ENCODE measurements around the gene TGM2. TPM values are rescaled to one million over a fixed set of nuclear protein-coding genes. Genes with fewer than 3 reads are reported as not detected.

TGM2 gene
- polyA plus RNA-seq, 1 donor (not counting 4 experiments of a cell fraction or from before 2014, with no cell fraction given): 18.7 TPM

DNA sequence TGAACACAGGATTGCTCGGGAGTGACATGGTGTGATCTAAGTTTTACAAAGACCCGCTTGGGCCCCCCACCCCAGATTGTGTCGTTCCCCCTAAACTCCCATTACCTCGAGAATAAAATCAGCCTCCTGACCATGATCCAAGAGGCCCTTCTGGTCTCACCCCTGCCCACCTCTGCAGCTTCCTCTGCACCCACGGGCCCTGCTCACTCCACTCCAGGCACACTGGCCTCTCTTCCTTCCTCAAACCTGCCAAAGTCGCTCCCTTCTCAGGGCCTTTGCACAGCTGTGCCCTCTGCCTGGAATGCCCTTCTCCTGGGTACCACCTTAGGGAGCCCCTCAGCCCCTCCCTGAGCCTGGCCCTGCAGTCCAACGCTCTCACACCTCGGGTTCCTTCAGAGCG lies 17.9 kb downstream of the TGM2 start:
- dilution Hi-C loops (cut with MboI; ENCODE audit: extremely low pct_ligation_motif_present, low sequenced_read_pairs): no loop called here
- H3K79me2 ChIP-seq (ENCODE audit: control insufficient read depth, insufficient read depth, low read length): no peaks in the 10 kb centered on the region
- H3K9me1 ChIP-seq (ENCODE audit: control insufficient read depth, extremely low read depth, insufficient read depth, low read length): no peaks in the 10 kb centered on the region
- no peaks in the 10 kb centered on the region for H4K20me1 ChIP-seq (ENCODE audit: control insufficient read depth, extremely low read depth, insufficient read depth, low read length)
- no peak for FAIRE-seq
- no peak overlapping the region for H3K4me2 ChIP-seq (ENCODE audit: control insufficient read depth, extremely low read depth, insufficient read depth, low read depth, low read length)
- no peak for TF ChIP-seq EZH2 (IDR thresholded peaks at IDR 0.05; ENCODE audit: low read length)
- TF ChIP-seq CTCF (optimal IDR thresholded peaks at IDR 0.05 in 1 of 3, IDR thresholded peaks at IDR 0.05 in 1 of 3, conservative IDR thresholded peaks at IDR 0.05 in 1 of 3; ENCODE audit: extremely low read depth in 1 of 3, insufficient read depth in 2 of 3, low read length in 3 of 3): no peak
- H3K9me3 ChIP-seq (ENCODE audit: control insufficient read depth, low read depth, low read length): no peaks in the 10 kb centered on the region
- H3K9ac ChIP-seq (ENCODE audit: control insufficient read depth, extremely low read depth, insufficient read depth, low read length): no peak overlapping the region
- H3K27me3 ChIP-seq (ENCODE audit: control insufficient read depth, extremely low read depth, insufficient read depth, low read length): no peaks in the 10 kb centered on the region
- H3K27ac ChIP-seq (ENCODE audit: control insufficient read depth, insufficient read depth, low read length): no peak overlapping the region
- no peak overlapping the region for H3K4me3 ChIP-seq (ENCODE audit: control insufficient read depth in 2 of 3, extremely low read depth in 1 of 3, insufficient read depth in 2 of 3, low read depth in 1 of 3, low read length in 3 of 3)
- H2AFZ ChIP-seq (ENCODE audit: control insufficient read depth, low read length): no peak overlapping the region
- H3K4me1 ChIP-seq (ENCODE audit: control insufficient read depth, extremely low read depth, insufficient read depth, low read length): peaks cover 20% of the 10 kb centered on the region
- H3K36me3 ChIP-seq (ENCODE audit: control insufficient read depth in 2 of 2, extremely low read depth in 1 of 2, insufficient read depth in 2 of 2, low read length in 2 of 2): no peaks in the 10 kb centered on the region
- DNase-seq (ENCODE audit: low read depth, low spot score): no peak

- dilution Hi-C loops (cut with MboI; ENCODE audit: extremely low pct_ligation_motif_present, low sequenced_read_pairs): no loop called here
- no peaks in the 10 kb centered on the region for H3K27me3 ChIP-seq (ENCODE audit: control insufficient read depth, extremely low read depth, insufficient read depth, low read length)
- H3K36me3 ChIP-seq (ENCODE audit: control insufficient read depth in 2 of 2, extremely low read depth in 1 of 2, insufficient read depth in 2 of 2, low read length in 2 of 2): peaks cover 0 to 2% of the 10 kb centered on the region in 2 experiments
- no peak overlapping the region for H3K27ac ChIP-seq (ENCODE audit: control insufficient read depth, insufficient read depth, low read length)
- H3K79me2 ChIP-seq (ENCODE audit: control insufficient read depth, insufficient read depth, low read length): no peaks in the 10 kb centered on the region
- H3K9ac ChIP-seq (ENCODE audit: control insufficient read depth, extremely low read depth, insufficient read depth, low read length): no peak overlapping the region
- H2AFZ ChIP-seq (ENCODE audit: control insufficient read depth, low read length): no peak overlapping the region
- TF ChIP-seq EZH2 (IDR thresholded peaks at IDR 0.05; ENCODE audit: low read length) (no peak), CTCF (optimal IDR thresholded peaks at IDR 0.05 in 1 of 3, IDR thresholded peaks at IDR 0.05 in 1 of 3, conservative IDR thresholded peaks at IDR 0.05 in 1 of 3; ENCODE audit: extremely low read depth in 1 of 3, insufficient read depth in 2 of 3, low read length in 3 of 3) (no peak)
- H3K4me1 ChIP-seq (ENCODE audit: control insufficient read depth, extremely low read depth, insufficient read depth, low read length): peaks cover 20% of the 10 kb centered on the region
- H3K4me3 ChIP-seq (ENCODE audit: control insufficient read depth in 2 of 3, extremely low read depth in 1 of 3, insufficient read depth in 2 of 3, low read depth in 1 of 3, low read length in 3 of 3): no peak overlapping the region
- no peak overlapping the region for H3K4me2 ChIP-seq (ENCODE audit: control insufficient read depth, extremely low read depth, insufficient read depth, low read depth, low read length)
- FAIRE-seq (no peak), DNase-seq (ENCODE audit: low read depth, low spot score) (no peak)
- H3K9me3 ChIP-seq (ENCODE audit: control insufficient read depth, low read depth, low read length): no peaks in the 10 kb centered on the region
- H3K9me1 ChIP-seq (ENCODE audit: control insufficient read depth, extremely low read depth, insufficient read depth, low read length): no peaks in the 10 kb centered on the region
- no peaks in the 10 kb centered on the region for H4K20me1 ChIP-seq (ENCODE audit: control insufficient read depth, extremely low read depth, insufficient read depth, low read length)
Measured at GRCh38 chr20:38146628-38147027, 18.4 kb downstream of the TGM2 start.
